WTC11 (cell line): ENCODE measurements around the gene OPCML.

ENCODE experiments used
- CREB1 ChIP-seq: sonication (generic); formaldehyde crosslinking; IDR thresholded peaks from 2 replicates; pipeline ENCODE4 v1.8.0; 2023; ENCODE audit warnings: mild to moderate bottlenecking, missing genetic modification reagents
- FOXJ3 ChIP-seq: sonication (generic); formaldehyde crosslinking; IDR thresholded peaks from 2 replicates; pipeline ENCODE4 v1.9.0; 2021; ENCODE audit warnings: missing genetic modification reagents, mild to moderate bottlenecking, borderline replicate concordance
- FOXP1 ChIP-seq: sonication (generic); formaldehyde crosslinking; IDR thresholded peaks from 2 replicates; pipeline ENCODE4 v1.8.0; 2022; ENCODE audit warnings: missing genetic modification reagents, mild to moderate bottlenecking, moderate library complexity, borderline replicate concordance
- MAX ChIP-seq: sonication (generic); formaldehyde crosslinking; IDR thresholded peaks from 2 replicates; pipeline ENCODE4 v1.8.0; 2022; ENCODE audit warnings: mild to moderate bottlenecking, missing genetic modification reagents
- SP1 ChIP-seq: sonication (generic); formaldehyde crosslinking; conservative IDR thresholded peaks from 2 replicates; pipeline ENCODE4 v1.8.1; 2022; ENCODE audit warnings: missing genetic modification reagents
- TCF7 ChIP-seq: sonication (generic); formaldehyde crosslinking; IDR thresholded peaks from 2 replicates; pipeline ENCODE4 v1.8.0; 2022; ENCODE audit warnings: mild to moderate bottlenecking, low read depth, missing genetic modification reagents, moderate library complexity
- TF ChIP-seq, protein P1 (sequence below): fragments of 200-600 bp; IDR thresholded peaks from 2 replicates; pipeline ENCODE4 v1.8.0; 2022; ENCODE audit warnings: antibody characterized with exemption
- TF ChIP-seq, protein P2 (sequence below): sonication (generic); formaldehyde crosslinking; conservative IDR thresholded peaks from 2 replicates; pipeline ENCODE4 v1.8.1; 2022; ENCODE audit warnings: mild to moderate bottlenecking, missing genetic modification reagents
- TF ChIP-seq, protein P3 (sequence below): sonication (generic); formaldehyde crosslinking; IDR thresholded peaks from 2 replicates; pipeline ENCODE4 v1.8.1; 2023; ENCODE audit warnings: mild to moderate bottlenecking, missing genetic modification reagents

- TF ChIP-seq, protein P1, sequence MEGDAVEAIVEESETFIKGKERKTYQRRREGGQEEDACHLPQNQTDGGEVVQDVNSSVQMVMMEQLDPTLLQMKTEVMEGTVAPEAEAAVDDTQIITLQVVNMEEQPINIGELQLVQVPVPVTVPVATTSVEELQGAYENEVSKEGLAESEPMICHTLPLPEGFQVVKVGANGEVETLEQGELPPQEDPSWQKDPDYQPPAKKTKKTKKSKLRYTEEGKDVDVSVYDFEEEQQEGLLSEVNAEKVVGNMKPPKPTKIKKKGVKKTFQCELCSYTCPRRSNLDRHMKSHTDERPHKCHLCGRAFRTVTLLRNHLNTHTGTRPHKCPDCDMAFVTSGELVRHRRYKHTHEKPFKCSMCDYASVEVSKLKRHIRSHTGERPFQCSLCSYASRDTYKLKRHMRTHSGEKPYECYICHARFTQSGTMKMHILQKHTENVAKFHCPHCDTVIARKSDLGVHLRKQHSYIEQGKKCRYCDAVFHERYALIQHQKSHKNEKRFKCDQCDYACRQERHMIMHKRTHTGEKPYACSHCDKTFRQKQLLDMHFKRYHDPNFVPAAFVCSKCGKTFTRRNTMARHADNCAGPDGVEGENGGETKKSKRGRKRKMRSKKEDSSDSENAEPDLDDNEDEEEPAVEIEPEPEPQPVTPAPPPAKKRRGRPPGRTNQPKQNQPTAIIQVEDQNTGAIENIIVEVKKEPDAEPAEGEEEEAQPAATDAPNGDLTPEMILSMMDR, result no peak
- no peak for TF ChIP-seq MAX (CRISPR knock-in tag)
- TF ChIP-seq SP1 (CRISPR knock-in tag), result no peak
- TF ChIP-seq CREB1 (CRISPR knock-in tag), result no peak
- TF ChIP-seq, protein P2, sequence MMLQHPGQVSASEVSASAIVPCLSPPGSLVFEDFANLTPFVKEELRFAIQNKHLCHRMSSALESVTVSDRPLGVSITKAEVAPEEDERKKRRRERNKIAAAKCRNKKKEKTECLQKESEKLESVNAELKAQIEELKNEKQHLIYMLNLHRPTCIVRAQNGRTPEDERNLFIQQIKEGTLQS (CRISPR knock-in tag), result no peak
- TF ChIP-seq, protein P3, sequence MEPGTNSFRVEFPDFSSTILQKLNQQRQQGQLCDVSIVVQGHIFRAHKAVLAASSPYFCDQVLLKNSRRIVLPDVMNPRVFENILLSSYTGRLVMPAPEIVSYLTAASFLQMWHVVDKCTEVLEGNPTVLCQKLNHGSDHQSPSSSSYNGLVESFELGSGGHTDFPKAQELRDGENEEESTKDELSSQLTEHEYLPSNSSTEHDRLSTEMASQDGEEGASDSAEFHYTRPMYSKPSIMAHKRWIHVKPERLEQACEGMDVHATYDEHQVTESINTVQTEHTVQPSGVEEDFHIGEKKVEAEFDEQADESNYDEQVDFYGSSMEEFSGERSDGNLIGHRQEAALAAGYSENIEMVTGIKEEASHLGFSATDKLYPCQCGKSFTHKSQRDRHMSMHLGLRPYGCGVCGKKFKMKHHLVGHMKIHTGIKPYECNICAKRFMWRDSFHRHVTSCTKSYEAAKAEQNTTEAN (CRISPR knock-in tag), result no peak
- no peak for TF ChIP-seq FOXJ3 (CRISPR knock-in tag)
- TF ChIP-seq FOXP1 (CRISPR knock-in tag), result no peak
- TF ChIP-seq TCF7 (CRISPR knock-in tag), result no peak
These were observed 810.8 kb downstream of the OPCML start for GRCh38 chr11:132721526-132721925.
